ENCODE data around the gene ADAMTS9.

ADAMTS9 gene

GRCh38 chr3:64687781-64688604, at the start of gene ADAMTS9:
Gene ADAMTS9 (minus strand): TSS chr3:64688000. CDS start chr3:64687657, 343 bp downstream.
- DNase-seq: no peak

- no peak for DNase-seq
Measured at GRCh38 chr3:64732576-64732975, 44.8 kb upstream of the ADAMTS9 start.

- no peak for DNase-seq
Measured at GRCh38 chr3:64730681-64731080, 42.9 kb upstream of the ADAMTS9 start.

- no peak for DNase-seq
Measured at GRCh38 chr3:64728994-64729393, 41.2 kb upstream of the ADAMTS9 start.

DNA sequence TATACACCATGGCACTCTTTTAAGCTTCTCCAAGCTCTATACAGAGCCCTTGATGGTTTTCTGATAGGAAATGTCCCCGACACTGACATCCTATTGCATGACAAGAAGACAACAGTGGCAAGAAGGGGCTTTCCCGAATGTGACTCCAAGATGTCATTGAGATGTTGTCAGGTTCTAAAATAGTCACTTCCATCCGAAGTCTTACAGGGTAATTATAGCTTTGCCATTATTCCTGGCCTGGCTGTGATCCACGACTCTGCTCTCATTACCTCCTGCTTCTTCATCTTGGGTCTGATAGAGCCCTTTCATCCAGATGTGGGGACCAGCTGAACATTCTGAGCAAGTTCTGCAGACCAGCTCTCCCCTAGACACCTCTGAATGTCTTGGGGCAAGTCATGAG, 40.6 kb upstream of the ADAMTS9 start:
- no peak for DNase-seq

DNA sequence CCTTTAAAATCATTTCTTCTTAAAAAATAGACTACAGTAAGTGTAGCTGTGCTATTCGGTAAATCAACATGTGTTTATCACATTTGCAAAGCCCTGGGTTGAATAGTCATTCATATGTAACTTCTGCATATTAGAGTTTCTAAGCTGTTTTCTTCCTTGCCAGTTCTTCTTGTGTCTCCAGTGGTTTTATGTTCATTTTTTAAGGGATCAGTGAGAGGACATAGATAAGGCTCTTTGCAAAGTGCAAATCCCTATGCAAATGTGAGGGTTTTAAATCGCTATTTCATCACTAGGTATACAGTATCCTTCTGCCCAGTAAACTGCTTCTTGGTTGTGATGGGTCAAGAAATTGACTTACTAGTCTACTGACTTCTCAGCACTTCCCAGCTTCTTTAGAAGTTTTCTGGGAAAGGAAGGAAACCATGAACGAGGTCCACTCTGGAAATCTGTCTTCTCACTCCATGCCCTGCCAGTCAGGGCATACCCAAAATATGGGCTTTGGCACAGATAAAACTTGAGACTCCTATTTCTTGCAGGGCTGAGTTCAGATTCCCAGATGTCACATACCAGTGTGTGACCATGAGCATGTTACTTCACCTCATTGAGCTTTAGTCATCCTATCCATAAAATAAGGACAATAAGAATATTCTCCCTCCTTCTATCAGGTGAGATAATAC, 38.8 kb upstream of the ADAMTS9 start:
- no peak for DNase-seq

- no peak for DNase-seq
Measured at GRCh38 chr3:64718976-64719375, 31.2 kb upstream of the ADAMTS9 start.

DNA sequence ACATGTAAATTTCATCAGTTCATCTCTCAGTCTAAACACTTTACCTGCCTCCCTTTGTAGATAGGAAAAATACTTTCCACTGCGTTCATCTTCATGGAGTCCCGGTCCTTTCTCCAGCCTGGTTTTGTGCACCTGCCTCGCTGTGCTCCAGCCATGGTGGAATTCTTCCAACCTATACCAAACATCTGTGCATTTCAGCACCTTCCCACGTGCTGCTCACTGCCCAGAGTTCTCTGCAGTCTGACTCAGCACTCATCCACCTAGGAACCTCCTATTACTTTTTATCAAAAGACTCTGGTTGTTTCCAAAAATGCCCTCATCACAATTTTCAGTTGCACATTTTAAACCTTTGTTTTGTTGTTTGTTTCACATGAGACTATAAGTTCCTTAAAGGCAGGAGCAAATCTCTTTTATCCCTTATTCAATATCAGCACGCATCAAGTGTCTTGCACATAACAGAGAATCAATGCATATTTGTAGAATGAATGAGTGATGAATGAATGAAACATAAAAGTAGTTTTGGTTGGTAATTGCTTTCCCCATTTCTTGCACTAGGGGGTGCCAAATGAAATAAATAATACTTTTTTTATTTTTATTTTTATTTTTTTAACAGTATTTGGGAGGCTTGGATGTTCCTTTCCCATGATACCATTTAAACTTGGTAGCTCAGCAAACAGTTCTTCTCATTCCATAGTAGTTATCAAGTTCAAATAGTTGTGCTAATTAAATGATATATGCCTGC, 30.2 kb upstream of the ADAMTS9 start:
- DNase-seq: no peak

- DNase-seq: no peak
Measured at GRCh38 chr3:64717411-64717810, 29.6 kb upstream of the ADAMTS9 start.

- no peak for DNase-seq
Measured at GRCh38 chr3:64716110-64716710, 28.4 kb upstream of the ADAMTS9 start.

DNA sequence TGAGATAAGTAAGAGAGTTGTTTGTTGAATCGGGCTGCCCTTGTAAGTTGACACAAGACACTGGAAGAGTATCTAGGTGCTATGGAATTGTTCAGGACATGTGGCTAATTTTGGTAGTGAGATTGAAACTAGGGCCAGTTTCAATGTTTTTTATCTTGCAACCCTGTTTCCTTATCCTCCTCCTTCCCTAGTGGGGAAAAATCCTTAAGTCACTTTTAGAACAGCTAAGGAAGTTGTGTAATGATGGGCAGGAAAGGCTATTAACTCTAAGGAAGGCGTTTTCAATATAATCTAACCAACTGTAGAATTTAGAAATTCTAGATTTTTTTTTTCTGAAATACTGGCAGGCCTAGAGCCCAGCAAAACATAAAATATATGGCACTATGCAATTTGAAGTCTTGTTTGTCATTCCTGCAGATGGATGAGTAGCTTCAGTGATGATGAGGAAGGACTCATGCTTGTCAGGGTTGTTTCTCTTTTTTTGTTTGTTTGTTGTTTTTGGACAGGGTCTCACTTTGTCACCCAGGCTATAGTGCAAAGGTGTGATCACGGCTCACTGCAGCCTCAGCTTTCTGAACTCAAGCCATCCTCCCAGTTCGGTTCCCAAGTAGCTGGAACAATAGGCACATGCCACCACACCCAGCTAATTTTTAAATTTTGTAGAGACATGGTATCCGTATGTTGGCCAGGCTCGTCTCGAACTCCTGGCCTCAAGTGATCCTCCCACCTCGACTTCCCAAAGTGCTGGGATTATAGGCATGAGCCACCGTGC, 27.6 kb upstream of the ADAMTS9 start:
- DNase-seq: no peak

DNA sequence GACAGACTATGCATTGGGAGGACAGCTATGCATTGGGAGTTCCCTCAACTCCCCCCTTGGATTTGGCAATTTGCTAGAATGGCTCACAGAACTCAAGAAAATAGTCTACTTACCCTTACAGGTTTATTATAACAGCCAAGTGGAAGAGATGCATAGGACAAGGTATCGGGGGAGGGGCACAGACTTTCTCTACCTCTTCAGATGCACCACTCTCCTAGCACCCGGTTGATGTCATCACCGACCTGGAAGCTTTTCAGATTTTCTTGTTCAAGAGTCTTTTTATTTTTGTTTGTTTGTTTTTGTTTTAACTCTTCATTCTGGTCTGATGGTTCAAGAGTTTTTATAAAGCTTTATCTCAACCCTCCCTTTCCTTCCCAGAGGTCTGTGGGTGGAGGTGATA, 20.7 kb upstream of the ADAMTS9 start:
- no peak for DNase-seq

DNA sequence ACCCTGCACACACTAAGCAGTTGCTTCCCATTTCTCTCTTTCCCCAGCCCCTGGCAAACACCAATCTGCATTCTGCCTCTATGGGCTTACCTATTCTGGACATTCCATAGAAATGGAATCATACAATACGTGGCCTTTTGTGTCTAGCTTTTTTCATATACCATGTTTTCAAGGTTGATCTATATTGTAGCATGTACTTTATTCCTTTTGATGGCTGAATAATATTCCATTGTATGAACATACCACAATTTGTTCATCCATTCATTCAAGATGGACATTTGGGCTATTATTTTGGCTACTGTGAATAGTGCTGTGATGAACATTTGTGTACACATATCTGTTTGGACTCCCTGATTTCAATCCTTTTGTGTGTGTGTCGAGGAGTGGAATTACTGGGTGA, 18.1 kb upstream of the ADAMTS9 start:
- no peak for DNase-seq

- DNase-seq: no peak
Measured at GRCh38 chr3:64696896-64697295, 9.1 kb upstream of the ADAMTS9 start.

DNA sequence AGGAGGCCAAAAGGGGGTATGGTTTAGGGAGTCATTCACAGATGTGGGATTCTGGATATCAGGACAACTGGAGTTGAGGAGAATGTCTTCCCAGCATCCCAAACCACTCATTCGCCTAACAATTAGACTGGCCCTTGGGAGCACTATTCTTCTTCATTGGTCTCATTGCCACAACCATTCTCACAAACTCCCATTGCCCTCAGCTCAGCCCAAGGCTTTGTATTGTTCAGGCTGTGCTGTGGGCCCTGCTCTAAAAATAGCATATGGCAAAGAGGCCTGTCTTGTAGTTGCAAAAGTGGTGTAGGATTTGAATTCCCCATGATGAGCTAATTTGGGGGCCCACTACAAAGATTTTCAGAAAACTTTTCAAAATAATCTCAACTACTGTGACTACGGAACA, 6.3 kb upstream of the ADAMTS9 start:
- no peak for DNase-seq

- DNase-seq: no peak
Measured at GRCh38 chr3:64693031-64693430, 5.2 kb upstream of the ADAMTS9 start.

GRCh38 chr3:64691051-64691450, 3.3 kb upstream of the ADAMTS9 start:
- DNase-seq: no peak

DNA sequence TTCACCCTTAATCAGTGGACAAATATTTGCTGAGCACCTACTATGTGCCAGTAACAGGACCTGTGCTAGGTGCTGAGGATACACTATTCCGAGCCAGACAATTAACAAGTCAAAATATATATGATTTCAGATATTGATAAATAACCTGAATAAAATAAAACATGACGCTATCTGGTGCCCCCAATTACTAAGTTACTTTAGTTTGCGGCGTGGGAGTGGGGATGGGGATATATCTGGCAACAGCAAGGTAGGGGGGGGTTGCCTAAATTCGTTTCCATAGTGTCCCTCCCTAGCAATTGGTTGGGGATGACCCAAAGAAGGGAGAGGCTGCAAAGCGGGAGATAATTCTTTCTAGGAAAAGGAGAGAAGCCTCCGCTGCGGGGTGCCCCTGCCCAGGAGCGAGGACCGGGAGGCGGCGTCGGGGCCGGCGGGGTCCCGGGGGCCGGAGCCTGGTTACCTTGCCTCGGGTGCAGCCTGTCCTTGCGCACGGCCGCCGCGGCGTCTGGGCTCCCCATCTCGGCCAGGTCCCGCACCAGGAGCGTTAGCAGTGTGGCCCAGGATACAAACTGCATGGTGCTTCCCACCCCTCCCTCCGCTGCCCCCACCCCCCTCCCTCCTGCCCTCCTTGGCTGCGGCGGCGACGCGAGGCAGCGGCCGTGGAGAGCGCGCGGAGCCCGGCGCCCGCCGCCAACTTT, 567 bp downstream of the ADAMTS9 start:
- DNase-seq: no peak

GRCh38 chr3:64686446-64686908, 1.3 kb downstream of the ADAMTS9 start:
- no peak for DNase-seq

DNA sequence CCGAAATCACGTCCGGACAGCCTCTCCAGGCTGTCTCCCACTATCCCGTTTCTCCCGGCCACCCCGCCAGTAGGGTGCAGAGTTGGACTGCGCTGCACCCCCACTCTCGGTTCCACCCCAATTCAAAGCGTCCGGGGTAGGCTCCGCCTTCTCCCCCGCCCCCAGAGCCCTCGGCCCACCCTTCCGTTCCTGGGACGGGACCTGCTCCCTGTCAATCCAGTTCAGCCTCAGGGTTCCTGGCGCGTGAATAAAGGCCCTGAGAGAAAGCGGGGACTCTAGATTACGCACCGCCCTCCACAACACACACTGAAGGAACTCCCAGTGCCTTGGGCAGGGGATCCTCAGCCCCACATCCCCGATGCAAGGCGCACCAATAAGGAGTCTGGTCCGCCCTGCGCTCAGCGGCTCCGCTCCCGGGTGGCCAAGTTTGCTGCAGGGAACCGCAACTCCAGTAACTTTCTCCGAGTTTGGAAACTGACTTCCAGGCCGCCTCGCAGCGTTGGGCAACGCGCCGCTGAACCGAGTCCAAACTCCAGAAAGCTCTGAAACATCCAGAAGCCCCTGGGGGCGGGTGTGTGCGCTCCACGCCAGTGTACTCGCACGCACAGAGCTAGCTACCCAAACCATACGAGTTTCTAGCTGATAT, 1.9 kb downstream of the ADAMTS9 start:
- no peak for DNase-seq

DNA sequence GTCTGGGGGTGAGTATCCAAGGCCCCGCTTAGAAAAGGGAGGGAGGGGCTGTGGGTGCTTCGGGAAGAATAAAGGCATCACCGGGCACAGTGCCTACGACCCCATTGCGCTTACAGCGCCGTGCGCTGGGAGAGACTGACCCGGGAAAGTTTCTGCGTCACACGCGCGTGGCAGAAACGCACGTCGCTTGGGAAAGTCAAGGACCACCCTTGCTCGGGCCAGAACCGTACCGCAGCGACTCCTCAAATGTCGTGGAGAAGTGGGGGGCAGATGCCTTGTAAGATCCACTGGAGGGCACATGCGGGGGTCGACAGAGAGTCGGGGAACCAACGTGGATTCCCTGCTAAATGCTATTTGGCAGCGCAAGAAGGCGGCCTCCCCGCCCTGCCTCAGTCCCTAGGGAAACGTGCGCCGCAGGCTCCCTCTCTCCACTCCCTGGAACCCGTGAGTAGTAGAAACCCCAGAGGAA, 2.4 kb downstream of the ADAMTS9 start:
- no peak for DNase-seq
